DMS53 treated with DMSO at 0.1 percent for 48 hours (cell line): Measurements from ENCODE around the gene WNT8B.

ENCODE experiments used
- DNase-seq: peaks from one replicate; lab custom pipeline; 2025; ENCODE audit not compliant: unreplicated experiment; lab: John Stamatoyannopoulos, UW

Gene WNT8B

GRCh38 chr10:100516847-100517246 is 54.0 kb downstream of the WNT8B start:
- no peak for DNase-seq

- DNase-seq = peak; percentile 79
Measured at GRCh38 chr10:100518761-100519241, 56.0 kb downstream of the WNT8B start.

- DNase-seq = peak; percentile 38
Measured at GRCh38 chr10:100519311-100520051, 56.7 kb downstream of the WNT8B start, which contains the start of gene SEC31B. SEC31B (minus strand) TSS chr10:100519861; CDS start chr10:100516952, 2,909 bp downstream.

GRCh38 chr10:100520811-100521210 is 58.0 kb downstream of the WNT8B start:
- no peak for DNase-seq

- DNase-seq = no peak
Measured at GRCh38 chr10:100522107-100522801, 59.4 kb downstream of the WNT8B start.

- DNase-seq = no peak
Measured at GRCh38 chr10:100522945-100523344, 60.1 kb downstream of the WNT8B start.

GRCh38 chr10:100524206-100524605 is 61.4 kb downstream of the WNT8B start:
- no peak for DNase-seq

- DNase-seq = no peak
Measured at GRCh38 chr10:100524638-100525037, 61.8 kb downstream of the WNT8B start.

GRCh38 chr10:100528123-100528886 is 65.5 kb downstream of the WNT8B start:
- no peak for DNase-seq

GRCh38 chr10:100528921-100529474 is 66.2 kb downstream of the WNT8B start:
- DNase-seq = no peak

- peak; percentile 74 for DNase-seq
Measured at GRCh38 chr10:100529475-100530298, 66.9 kb downstream of the WNT8B start, which contains the start of gene NDUFB8. NDUFB8 (minus strand) TSS chr10:100529871; CDS start chr10:100529851, 20 bp downstream.

- DNase-seq = no peak
Measured at GRCh38 chr10:100531761-100532160, 69.0 kb downstream of the WNT8B start.
